ELF-1 (cell line): Measurements from ENCODE around the gene CBLB.

Experiments
- DNase-seq: peaks from one replicate; pipeline ENCODE4 v3.0.0-alpha.2; 2016; ENCODE audit warnings: low read depth, low spot score

CBLB gene

DNA sequence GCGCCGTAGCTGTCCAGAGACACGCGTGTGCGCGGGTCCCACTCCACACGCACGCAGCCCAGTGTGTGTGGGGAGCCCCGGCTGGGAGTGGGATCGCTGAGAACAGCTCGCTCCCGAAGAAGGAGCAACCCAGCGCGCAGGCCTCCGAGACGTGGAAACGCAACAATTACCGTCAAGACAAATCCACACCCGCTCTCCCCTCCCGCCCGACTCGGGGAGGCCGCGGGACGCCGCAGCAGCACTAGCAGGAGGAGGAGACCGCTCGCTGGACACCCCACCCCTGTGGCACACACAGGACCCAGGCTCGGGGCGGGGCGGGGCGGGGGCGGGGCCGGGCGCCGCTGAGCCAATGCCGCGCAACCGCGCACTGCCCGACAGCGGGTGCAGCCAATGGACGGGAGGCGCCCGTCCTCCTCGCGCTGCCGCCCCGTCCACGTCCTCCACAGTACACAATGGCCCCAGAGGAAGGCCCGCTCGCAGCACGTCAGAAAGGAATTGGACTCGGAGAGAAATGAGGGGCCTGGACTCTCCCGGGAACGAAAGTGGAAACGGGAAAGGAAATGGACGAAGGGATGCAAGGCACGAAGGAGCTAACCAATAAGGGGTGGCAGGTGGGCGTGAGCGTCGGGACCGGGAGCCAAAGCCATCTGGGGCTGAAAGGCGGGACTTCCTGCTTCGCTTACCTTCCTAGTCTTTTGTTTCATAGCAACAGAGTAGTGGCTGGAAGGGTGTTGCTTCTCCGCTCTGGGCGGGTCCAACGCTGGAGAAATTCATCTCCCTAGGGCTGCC lies at the start of gene CBLB:
CBLB (minus strand) TSS at position 271 of the 789 bp plus-strand sequence. CDS start 1,435 bp downstream, outside the sequence.
- peak; percentile 99 for DNase-seq

GRCh38 chr3:105916767-105917166 lies 48.0 kb upstream of the CBLB start:
- no peak for DNase-seq

DNA sequence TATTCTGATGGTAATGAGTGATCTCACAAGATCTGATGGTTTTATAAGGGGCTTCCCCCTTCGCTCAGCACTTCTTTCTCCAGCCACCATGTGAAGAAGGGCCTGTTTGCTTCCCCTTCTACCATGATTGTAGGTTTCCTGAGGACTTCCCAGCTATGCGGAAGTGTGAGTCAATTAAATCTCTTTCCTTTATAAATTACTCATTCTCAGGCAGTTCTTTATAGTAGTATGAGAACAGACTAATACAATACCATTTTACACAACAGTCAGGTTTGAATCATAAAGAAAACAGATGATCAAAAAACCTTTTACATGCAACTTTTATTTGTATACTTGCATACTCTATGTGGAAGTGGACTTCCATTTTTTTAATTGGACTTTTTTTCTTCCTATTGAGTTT lies 46.7 kb upstream of the CBLB start:
- DNase-seq = no peak

- no peak for DNase-seq
Observed at GRCh38 chr3:105913616-105914015, 44.8 kb upstream of the CBLB start.

- DNase-seq = no peak
Observed at GRCh38 chr3:105912891-105913290, 44.1 kb upstream of the CBLB start.

- DNase-seq = no peak
Observed at GRCh38 chr3:105911496-105911895, 42.7 kb upstream of the CBLB start.

DNA sequence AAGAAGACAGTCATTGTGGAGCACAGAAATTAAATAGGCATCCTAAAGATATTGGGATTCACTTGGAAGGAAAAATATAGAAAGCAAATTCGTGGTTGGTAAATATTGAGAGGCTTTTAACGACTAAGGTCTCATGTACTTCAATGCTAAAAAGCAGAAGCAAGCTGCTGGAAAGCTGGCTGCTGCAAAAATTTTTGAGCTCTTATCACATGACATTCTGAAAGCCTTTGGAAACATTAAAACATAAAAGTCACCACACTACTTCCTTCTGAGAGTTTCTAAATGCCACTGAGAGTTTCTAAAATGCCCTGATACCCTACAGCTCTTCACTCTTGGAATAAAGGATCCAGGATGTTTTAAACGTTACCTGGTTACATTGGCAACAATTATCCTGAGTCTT lies 39.0 kb upstream of the CBLB start:
- DNase-seq = no peak

DNA sequence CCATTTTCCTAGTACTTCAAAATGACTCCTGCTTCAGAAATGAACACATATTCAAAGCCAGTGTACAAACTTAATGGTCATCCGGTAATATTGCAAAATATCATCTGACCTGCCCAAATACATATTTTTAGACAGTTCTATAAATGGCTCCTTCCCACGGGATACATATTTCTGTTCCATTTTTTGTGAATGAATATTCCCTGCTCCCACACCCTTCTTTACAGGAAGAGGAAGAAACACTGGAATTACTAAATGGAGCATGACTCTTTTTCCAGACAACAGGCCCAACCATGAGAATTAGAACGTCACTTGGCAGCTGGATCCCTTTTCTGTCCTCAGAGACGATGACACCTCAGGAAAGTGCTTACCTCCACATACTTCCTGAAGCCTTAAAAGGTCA lies 38.0 kb upstream of the CBLB start:
- DNase-seq = no peak

DNA sequence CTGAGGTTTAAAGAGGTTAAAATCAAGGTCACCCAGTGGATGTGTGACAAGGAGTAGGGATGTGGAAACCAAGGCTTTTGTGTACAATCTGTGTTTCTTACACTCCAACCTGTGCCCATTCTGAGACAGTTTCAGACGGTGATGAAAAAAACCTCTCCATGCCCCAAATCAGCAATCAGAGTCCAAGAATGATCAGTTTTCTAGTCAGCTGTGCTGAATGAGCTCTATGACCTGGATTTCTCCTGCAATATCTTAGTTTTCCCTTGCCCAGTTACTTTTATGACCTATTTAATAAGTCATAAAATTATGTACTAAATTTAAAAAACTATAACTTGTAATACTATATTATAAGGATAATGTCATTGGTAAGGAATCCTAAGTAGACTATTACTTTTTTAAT lies 37.5 kb upstream of the CBLB start:
- DNase-seq = no peak

DNA sequence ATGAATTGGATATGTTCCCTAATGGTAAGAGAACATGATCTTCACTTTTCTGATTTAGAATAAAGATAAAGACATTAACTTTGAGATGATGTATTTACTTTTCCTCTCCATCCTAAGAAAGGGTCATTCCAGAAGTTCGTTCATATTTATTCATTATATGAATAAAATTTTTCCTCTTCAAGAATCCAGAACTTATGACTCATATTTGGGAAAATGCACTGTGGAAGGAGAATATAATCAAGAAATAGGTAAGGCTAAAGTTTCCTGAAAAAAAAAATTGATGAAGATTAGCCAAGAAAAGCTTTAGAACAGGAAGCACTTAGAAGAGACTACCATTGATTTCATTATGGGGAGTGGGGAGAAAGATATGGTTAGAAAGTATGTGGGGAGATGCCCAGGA lies 36.5 kb upstream of the CBLB start:
- no peak for DNase-seq

GRCh38 chr3:105904678-105905284 lies 36.0 kb upstream of the CBLB start:
- DNase-seq = no peak

GRCh38 chr3:105904251-105904650 lies 35.4 kb upstream of the CBLB start:
- DNase-seq = no peak

GRCh38 chr3:105899516-105899915 lies 30.7 kb upstream of the CBLB start:
- DNase-seq = no peak

GRCh38 chr3:105891101-105891500 lies 22.3 kb upstream of the CBLB start:
- no peak for DNase-seq

DNA sequence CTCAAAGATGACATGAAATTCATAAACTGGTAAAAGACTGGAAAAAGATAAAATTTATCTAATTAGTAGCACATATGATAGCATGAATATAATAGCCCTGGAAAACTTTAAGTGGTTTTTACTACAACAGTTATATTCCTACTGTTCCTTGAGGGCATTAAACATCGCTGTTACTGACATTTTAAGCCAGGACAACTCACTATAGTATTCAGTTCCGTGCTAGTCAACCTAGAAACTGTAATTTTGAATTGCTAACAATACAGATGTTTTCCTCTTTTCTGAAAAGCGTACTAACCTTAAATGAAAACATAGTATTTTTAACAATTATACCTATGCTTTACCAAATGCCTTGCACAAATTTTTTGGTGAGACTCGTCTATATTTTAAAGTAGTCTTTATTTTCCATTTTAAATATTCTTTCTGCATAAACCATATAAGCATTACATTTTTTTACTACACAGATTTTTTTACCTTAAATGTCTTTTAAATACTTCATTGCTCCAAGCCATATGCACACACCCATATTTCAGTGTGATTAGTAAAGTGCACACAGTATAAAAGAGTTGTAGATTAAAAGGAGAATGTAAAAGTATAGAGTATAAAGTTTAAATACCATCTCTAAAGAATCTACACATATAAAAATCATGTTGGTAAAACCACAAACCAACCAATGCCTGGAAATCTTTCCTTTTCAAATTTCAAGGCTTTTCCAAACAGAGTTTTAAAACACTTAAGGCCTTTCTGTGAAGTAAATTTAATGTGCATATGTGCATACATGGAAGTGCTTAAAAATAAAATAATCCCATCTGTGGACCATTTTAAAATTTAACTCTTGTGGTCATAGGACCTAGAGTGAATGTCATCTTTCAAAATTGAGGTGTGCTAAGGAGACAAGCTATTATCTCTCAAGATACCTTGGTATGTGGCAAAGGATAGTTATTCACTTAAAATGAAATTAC lies 20.1 kb upstream of the CBLB start:
- no peak for DNase-seq

DNA sequence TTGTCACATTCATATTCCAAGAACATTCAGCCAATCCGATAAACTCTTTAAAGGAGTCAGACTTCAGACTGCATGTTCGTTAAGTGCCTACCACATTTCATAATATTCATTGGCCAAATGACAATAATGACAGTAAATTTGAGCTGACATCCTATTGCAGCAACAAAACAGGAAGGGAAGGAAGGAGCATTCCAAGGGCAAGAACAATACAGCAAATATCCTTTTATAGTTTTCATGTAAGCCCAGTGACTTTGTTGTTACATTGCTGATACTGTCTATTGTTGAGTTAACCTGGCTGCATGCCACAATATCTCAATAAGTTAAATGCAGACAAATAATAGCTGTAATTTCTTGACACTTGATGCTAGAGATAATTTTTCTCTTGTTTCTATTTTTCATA lies 16.4 kb upstream of the CBLB start:
- DNase-seq = no peak

DNA sequence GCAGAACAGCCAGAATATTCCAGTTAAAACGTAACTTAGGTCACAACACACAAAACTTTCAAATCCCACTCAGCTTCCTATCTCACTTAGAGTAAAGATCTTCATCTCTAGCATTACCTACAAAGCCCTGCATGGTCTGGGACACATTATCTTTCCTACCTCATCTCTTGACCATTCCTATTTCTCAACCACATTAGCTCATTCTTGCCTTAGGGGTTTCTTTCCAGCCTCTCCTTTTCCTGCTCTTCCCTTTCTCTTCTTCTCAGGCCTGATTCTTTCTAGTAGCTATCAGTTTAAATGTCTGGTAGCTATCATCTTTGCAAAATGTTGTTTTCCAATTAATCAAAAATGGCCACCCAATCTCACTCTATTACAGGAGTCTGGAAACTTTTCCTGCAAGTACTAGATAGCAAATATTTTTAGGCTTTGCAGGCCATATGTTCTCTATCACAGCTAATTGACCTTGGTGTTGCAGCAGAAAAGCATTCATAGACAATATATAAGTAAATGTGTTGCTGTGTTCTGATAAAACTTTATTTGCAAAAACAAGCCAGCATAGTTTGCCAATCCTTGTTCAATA lies 15.1 kb upstream of the CBLB start:
- peak; percentile 41 for DNase-seq

DNA sequence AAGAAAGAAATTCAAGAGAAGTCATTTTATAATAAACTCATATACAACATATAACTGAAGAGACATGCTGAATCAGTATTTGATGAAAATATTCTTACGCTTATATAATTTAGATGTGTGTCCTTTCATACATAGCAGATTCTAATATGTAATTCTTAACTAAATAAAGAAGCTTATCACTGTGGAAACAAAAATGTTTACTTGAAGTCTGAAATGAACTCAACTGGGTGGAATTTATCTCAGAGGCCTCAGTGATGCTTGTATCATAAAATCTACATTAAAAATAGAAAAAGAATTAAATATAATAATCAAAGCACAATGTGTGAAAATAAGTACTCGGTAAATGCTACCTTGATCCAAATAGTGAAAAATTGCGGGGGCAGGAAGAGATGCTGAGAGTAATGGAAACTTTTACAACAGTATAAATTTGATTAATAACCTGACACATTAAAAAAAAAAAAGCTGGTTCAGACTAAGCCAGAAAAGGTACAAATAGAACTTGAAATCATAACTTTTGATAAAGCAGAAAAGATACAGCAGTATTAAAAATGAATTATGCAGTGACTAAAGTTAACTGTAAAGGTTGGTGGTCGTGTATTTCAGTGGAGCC lies 12.0 kb upstream of the CBLB start:
- DNase-seq = no peak

GRCh38 chr3:105878061-105878460 lies 9.2 kb upstream of the CBLB start:
- no peak for DNase-seq

- no peak for DNase-seq
Observed at GRCh38 chr3:105877336-105877910, 8.6 kb upstream of the CBLB start.

DNA sequence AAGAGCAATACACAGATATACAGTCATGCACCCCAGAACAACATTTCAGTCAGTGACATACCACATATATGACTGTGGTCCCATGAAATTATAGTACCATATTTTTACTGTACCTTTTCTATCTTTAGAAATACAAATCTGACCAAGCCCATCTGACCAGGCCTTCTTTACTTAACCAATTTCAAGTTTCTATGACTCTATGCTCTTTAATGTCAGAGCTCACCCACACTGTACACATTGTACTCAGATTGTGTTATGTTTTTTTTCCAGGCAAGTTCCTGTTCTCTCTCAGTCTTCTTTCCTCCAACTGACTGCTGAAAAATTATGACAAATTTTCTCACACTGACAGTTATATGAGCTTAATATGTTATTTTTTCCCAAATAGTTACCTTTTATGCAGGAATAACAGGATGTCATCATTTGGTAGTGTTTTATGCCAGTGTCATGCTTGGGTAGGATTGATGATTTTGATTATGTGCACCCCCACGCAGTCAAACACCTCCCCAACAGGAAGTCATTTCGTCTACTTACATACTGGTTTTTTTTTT lies 8.0 kb upstream of the CBLB start:
- DNase-seq = no peak
